NT2/D1 (cell line): ENCODE measurements around the gene CEP89.
A peak's percentile ranks its signal among the peaks of the same experiment; 100 is the strongest.

Source experiments
- DNase-seq: peaks from one replicate; pipeline ENCODE4 v3.0.0-alpha.2; 2011; ENCODE audit warnings: low read depth, low spot score
- H3K27me3 ChIP-seq: 2 replicates; pipeline ENCODE4 v1.6.0; 2011; ENCODE audit warnings: mild to moderate bottlenecking; ENCODE audit not compliant: insufficient read length, insufficient read depth
- H3K36me3 ChIP-seq: 2 replicates; pipeline ENCODE4 v1.6.1; 2011; ENCODE audit warnings: mild to moderate bottlenecking, low read length, mixed read lengths; ENCODE audit not compliant: insufficient read depth, insufficient read length
- H3K4me1 ChIP-seq: 2 replicates; pipeline ENCODE4 v1.5.1; 2011; ENCODE audit not compliant: insufficient read depth, insufficient read length
- H3K4me3 ChIP-seq: 2 replicates; pipeline ENCODE4 v1.5.1; 2011; ENCODE audit warnings: low read depth; ENCODE audit not compliant: insufficient read length
- H3K9ac ChIP-seq: 2 replicates; pipeline ENCODE4 v1.6.0; 2011; ENCODE audit warnings: low read depth; ENCODE audit not compliant: insufficient read length
- H3K9me3 ChIP-seq: 2 replicates; pipeline ENCODE4 v1.5.1; 2011; ENCODE audit warnings: mild to moderate bottlenecking, low read length; ENCODE audit not compliant: insufficient read depth
- SUZ12 ChIP-seq: IDR thresholded peaks from 2 replicates; pipeline ENCODE4 v1.6.1; 2011; ENCODE audit not compliant: insufficient read length, insufficient read depth; ENCODE audit errors: extremely low read depth
- YY1 ChIP-seq: IDR thresholded peaks from 2 replicates; pipeline ENCODE4 v1.6.1; 2011; ENCODE audit not compliant: insufficient read length, insufficient read depth
- ZNF274 ChIP-seq: IDR thresholded peaks from 2 replicates; pipeline ENCODE4 v1.6.1; 2011; ENCODE audit warnings: mild to moderate bottlenecking, low read depth, low read length

Gene CEP89

GRCh38 chr19:32935629-32936028 is 36.1 kb downstream of the CEP89 start:
- no peaks in the 10 kb centered on the region for H3K4me1 ChIP-seq
- H3K9ac ChIP-seq, result no peak overlapping the region
- no peaks in the 10 kb centered on the region for H3K27me3 ChIP-seq
- no peak for TF ChIP-seq ZNF274
- no peak for TF ChIP-seq SUZ12
- TF ChIP-seq YY1, result no peak
- no peak for DNase-seq
- no peak overlapping the region for H3K4me3 ChIP-seq
- peaks cover 60% of the 10 kb centered on the region for H3K36me3 ChIP-seq
- H3K9me3 ChIP-seq, result no peaks in the 10 kb centered on the region

- H3K27me3 ChIP-seq, result no peaks in the 10 kb centered on the region
- peaks cover 65% of the 10 kb centered on the region for H3K36me3 ChIP-seq
- H3K4me1 ChIP-seq, result no peaks in the 10 kb centered on the region
- TF ChIP-seq ZNF274 (no peak), SUZ12 (no peak), YY1 (no peak)
- no peak for DNase-seq
- no peaks in the 10 kb centered on the region for H3K9me3 ChIP-seq
- no peak overlapping the region for H3K4me3 ChIP-seq
- H3K9ac ChIP-seq, result no peak overlapping the region
Measured at GRCh38 chr19:32933571-32933970, 38.2 kb downstream of the CEP89 start.

DNA sequence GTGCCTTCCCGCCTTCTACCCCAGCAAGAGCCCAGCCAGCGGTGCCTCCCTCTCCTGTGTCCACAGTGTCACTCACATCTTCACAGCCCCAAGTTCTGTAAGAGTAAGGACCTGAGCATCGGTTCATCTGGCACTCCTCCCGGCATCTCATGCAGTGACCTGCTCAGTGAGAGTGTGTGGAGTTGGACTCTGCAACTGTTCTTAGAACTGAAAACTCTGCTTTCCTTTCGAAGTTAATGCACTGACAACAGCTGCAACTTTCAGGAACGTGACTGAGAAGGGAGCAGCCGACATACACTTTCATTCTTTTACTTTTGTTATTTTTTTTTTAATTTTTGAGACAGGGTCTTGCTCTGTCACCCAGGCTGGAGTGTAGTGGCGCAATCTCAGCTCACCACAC is 41.2 kb downstream of the CEP89 start:
- no peaks in the 10 kb centered on the region for H3K9me3 ChIP-seq
- no peak overlapping the region for H3K9ac ChIP-seq
- H3K27me3 ChIP-seq, result no peaks in the 10 kb centered on the region
- no peaks in the 10 kb centered on the region for H3K4me1 ChIP-seq
- no peak for DNase-seq
- no peak for TF ChIP-seq SUZ12
- TF ChIP-seq YY1, result no peak
- TF ChIP-seq ZNF274, result no peak
- H3K4me3 ChIP-seq, result no peak overlapping the region
- H3K36me3 ChIP-seq, result peaks cover 52% of the 10 kb centered on the region

- H3K4me1 ChIP-seq, result no peaks in the 10 kb centered on the region
- DNase-seq, result no peak
Measured at GRCh38 chr19:32928806-32929205, 43.0 kb downstream of the CEP89 start.

DNA sequence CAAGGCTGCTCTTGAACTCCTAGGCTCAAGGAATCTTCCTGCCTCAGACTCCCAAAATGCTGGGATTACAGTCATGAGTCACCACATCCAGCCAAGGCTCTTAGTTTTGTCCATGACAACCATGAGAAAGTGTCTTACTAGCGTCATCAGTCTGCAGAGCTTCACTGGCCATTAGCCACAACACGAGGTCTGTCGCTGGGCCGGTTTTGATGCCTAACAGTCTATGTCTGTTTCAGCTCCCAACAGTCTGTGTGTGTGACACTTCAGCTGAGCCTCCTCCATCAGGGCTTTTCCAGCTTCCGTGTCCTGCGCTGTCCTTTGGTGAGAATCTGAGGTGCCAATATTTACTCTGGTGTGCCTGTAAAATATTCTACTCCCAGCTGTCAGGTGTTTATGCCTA is 47.6 kb downstream of the CEP89 start:
- Histone ChIP-seq H3K4me3 (no peak overlapping the region), H3K27me3 (no peaks in the 10 kb centered on the region), H3K9me3 (no peaks in the 10 kb centered on the region), H3K36me3 (peaks cover 44% of the 10 kb centered on the region), H3K4me1 (peaks cover 3% of the 10 kb centered on the region), H3K9ac (no peak overlapping the region)
- no peak for DNase-seq
- TF ChIP-seq ZNF274 (no peak), SUZ12 (no peak), YY1 (no peak)

More at GRCh38 chr19:32928806-32929205, 43.0 kb downstream of the CEP89 start:
- no peak for TF ChIP-seq ZNF274
- no peaks in the 10 kb centered on the region for H3K9me3 ChIP-seq
- no peaks in the 10 kb centered on the region for H3K27me3 ChIP-seq
- H3K4me3 ChIP-seq, result no peak overlapping the region
- peaks cover 48% of the 10 kb centered on the region for H3K36me3 ChIP-seq
- H3K9ac ChIP-seq, result no peak overlapping the region

GRCh38 chr19:32921624-32922023 is 50.1 kb downstream of the CEP89 start:
- H3K36me3 ChIP-seq, result peaks cover 37% of the 10 kb centered on the region
- H3K4me1 ChIP-seq, result peaks cover 3% of the 10 kb centered on the region

DNA sequence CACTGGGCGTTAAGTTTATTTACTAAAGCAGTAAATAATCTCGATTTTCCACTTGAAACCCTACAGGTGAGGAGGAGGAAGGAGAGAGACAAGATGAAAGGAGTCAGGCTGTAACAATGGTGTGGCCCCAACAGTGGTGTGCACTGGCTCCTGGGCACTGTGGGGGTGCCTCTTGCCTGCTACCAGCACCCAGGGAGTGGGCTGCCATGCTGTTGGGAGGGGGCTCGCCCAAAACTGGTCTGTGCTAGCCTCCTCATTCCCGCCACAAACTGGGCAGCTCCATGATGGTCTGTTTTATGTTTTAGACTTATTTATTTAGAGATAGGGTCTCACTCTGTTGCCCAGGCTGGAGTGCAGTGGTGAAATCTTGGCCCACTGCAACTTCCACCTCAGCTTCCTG is 52.4 kb downstream of the CEP89 start:
- Histone ChIP-seq H3K4me1 (peaks cover 3% of the 10 kb centered on the region), H3K4me3 (no peak overlapping the region), H3K9ac (no peak overlapping the region), H3K27me3 (no peaks in the 10 kb centered on the region), H3K36me3 (peaks cover 33% of the 10 kb centered on the region), H3K9me3 (no peaks in the 10 kb centered on the region)
- no peak for DNase-seq
- TF ChIP-seq YY1 (no peak), SUZ12 (no peak), ZNF274 (no peak)

More at GRCh38 chr19:32921624-32922023, 50.1 kb downstream of the CEP89 start:
- H3K9ac ChIP-seq, result no peak overlapping the region
- no peaks in the 10 kb centered on the region for H3K9me3 ChIP-seq
- no peak for DNase-seq
- TF ChIP-seq YY1 (no peak), SUZ12 (no peak), ZNF274 (no peak)
- no peaks in the 10 kb centered on the region for H3K27me3 ChIP-seq
- no peak overlapping the region for H3K4me3 ChIP-seq

- DNase-seq, result peak; percentile 43
- H3K4me1 ChIP-seq, result peaks cover 3% of the 10 kb centered on the region
- H3K9me3 ChIP-seq, result no peaks in the 10 kb centered on the region
- peaks cover 26% of the 10 kb centered on the region for H3K36me3 ChIP-seq
- TF ChIP-seq ZNF274, result no peak
- TF ChIP-seq SUZ12, result no peak
- TF ChIP-seq YY1, result no peak
- H3K9ac ChIP-seq, result no peak overlapping the region
- no peak overlapping the region for H3K4me3 ChIP-seq
- no peaks in the 10 kb centered on the region for H3K27me3 ChIP-seq
Measured at GRCh38 chr19:32917616-32917996, 54.2 kb downstream of the CEP89 start.
